Hematopoietic multipotent progenitor cell treated with erythropoietin and hydrocortisone succinate and interleukin-3 and kit ligand, for 17 days (in vitro differentiated cells): ENCODE measurements around the gene CD44.

Source experiments
- DNase-seq: peaks from one replicate; pipeline ENCODE4 v3.0.0-alpha.2; 2015; ENCODE audit warnings: low spot score

The CD44 gene

DNA sequence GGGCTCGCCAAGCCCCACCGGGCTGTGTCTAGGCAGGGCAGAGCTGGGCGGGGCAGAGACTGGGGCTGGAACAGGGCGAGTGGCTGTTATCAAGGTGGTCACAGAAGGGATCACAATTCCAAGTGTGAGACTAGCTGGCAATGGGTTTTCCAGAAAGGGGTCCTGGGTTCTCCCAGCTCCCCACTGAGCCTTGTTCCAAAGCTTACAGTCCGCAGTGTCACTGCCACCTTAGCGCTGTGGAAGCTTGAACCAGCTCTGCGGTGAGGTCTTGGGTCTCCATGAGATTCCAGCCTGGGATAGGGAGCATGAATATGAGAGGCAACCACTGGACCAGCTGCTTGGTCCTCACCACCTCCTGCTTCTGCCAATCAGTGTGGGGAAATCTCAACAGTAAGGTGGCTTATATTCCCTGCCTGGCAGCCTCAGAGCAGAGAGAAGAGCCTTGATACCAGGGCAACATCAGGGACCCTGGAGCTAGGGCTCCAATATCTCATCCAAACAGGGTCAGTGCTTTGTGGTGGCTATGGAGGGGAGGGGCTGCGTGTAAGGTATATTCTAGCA, 831 bp downstream of the CD44 start:
- no peak for DNase-seq

DNA sequence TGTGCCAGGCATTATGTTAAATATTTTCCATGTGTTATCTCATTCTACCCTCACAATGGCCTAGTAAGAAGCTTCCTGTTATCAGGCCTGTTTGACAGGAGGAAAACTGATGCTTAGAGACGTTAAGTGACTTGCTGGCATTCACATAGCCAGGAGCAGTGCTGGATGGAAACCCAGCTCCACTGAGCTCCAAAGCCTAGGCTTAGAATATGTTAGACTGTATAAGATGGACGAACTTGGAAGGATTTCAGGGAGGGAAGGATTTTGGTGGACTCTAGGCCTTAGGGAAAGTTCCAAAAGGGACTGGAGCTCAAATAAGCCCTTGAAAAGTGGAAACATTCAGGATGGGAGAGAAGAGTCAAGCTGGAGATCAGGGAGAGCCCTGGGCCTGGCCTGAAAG, 2.1 kb downstream of the CD44 start:
- no peak for DNase-seq

DNA sequence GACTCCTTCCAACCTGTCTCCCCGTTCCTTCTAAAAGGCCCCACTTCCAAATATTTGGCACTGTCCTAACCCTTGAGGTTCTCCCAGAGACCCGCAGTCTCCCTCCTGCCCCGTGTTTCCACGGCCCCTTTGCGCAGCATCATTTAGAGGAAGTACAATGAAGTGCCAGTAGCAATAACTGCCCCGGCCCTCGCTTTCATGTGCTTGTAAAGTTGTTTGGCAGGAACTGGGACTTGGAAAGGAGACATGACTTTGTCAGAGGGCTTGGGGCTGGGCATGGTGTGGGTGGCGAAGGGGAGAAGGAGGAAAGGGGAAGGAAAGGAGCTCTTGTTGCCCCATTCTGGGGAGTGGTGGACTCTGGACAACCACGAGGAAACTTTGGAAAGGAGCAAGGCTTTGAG, 2.6 kb downstream of the CD44 start:
- no peak for DNase-seq

DNA sequence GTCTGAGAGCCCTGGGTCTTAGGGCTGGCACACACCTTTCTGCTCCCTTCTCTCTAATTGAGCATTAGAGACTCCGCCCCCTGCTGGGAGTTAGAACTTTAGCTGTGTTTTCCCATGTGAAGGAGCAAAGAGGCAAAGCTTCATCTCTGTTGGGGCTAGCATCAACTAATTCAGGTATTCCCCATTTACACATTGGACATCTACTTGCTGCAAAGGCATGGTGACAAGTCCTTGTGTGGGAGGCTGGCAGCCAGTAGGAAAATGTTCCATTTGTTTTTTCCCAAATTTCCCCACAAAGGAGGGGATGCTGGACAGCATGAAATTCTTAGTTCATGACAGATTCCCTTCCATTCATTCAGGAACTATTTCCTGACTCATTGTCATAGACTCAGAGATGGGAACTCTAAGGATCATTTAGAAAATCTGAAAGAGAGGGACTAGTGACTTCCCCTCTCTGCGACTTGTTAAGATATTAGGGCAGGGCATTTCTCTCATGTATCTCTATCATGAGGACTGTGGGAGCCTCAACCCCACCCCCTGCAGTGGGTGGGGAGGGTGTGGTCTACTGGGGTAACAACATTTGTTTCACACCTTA, 3.6 kb downstream of the CD44 start:
- peak; percentile 54 for DNase-seq

DNA sequence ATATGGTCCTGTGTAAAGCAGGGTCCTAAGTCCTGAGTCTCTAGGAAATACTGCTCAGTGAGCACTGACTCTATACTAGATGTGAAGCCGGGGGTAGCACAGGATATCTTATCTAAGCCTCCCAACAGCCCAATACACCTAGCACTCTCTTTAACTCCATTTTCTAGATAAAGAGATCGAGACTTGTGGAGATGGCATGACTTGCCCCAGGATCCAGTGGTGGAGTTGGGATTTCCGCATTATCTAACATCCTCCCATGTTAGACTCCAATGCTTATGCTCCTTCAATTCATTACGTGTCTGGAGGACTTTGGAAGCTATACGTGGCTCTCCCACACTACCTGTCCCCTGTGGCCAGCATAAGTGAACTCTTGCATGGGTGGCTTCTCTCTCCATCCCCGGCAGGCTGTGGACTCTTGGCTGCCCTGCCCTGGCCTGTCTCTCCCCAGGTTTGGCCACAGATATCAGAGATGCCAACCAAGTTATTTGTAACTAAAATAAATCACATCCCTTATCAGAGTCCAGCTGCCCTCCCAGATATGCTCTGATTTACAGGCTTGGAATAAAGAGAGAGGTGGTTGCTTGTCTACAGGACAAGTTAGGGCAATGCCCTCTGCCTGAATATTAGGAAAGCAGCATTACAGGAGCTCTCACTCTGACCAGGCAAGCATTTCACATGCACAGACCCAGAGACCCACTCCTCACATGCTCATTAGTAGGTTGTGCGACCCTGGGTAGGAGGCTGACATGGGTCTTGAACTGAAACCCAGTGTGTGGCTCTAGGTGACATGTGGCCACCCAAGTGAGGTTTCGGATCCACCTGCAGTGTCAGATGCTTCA, 4.5 kb downstream of the CD44 start:
- no peak for DNase-seq

DNA sequence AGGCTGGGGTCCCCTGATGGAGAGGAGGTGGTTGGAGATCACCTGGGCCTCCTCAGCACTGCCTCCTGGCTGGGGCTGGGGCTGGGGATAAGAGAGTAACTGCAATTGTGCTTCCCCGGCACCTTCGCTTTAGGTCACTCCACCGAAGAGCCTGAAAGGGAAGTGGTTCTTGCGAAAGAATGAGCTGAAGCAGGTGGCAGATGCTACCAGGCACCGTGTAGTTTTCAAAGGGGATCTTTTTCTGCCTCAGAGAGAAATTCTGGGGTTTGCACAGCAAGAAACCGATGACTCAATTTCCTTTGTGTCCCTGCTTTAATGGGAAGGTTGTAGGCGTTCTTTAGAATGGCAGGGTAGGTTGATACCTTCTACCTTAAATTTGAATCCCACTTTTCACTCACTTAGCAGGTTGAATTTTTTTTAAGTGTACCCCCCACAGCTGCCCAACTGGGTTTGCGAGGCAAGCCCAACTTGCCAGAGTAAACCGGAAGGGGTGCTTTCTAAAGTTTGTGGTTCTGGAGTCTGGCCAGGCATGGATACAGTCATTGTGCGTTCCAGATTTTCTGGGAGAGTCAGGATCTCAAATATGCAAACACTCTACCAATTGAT, 5.3 kb downstream of the CD44 start:
- no peak for DNase-seq

DNA sequence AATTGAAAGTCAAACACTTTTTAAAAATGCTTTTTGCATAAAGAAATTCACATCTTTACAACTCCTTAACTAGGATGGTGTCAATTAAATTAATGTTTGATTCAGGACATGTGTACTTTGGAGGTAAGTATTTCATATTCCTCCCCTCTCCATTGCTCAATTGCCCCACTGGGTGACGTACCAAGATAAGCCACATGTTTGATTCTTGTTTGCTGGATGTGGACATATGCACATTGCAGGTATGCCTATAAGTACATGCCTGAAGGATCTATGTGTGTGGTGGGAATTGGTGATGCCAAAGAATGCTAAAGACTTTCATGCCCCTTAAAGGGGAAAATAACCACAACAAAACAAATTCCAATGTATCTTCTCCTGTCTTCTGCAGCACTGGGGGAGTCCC, 5.8 kb downstream of the CD44 start:
- no peak for DNase-seq

DNA sequence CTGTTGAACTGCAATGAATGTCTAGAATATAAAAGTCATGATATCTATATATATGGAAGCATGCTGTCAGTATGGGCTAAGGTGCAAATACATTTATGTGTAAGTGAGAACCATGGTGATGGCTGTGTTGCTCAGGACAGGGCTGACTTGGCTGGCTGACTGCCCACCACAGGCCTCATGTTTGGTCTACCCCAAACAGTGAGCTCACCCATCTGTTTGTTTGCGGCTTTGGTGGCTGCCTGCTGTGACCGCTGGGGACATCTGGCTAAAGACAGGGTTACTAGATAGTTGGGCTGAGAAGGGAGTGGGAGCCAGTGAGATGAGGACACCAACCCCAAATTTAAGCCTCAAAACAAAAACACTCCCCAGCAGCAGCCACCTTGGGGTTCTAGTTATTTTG, 6.3 kb downstream of the CD44 start:
- DNase-seq: no peak

DNA sequence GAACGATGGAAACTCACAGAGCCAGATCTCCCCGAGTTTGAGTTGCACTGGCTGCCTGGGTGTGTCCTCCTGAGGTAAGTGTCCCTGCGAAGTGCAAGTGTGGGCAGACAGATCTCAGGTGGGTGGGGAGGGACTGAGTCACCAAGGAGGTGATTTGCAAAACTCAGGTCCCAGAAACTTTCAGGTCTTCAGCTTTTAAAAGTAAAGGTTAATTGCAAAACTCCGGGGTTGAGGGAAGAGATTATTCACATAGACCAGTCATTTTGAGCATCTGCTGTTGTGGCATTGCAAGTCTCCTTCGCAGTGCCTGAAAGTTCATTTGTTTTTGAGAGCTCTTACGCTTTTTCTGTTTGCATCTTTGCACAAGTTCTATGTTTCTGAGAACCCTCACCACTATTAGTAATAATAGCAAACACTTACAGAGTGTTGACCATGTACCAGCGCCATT, 7.1 kb downstream of the CD44 start:
- no peak for DNase-seq

DNA sequence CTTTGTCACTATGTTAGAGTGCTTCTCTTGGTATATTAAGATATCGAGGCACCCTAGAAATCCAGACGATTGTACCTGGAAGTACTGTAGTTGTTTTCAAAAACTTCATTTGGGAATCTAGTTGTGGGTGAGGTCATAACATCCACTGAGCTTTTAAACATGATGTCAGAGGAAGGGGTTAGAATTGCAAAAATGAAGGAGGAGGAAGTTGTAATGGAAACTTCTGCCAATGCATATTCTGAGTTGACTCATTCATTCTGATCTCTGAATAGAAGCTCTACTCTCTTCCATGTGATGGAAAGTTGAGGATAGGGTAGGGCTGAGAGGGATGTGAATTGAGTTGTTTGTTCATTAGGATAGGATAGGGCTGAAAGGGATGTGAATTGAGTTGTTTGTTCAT, 7.7 kb downstream of the CD44 start:
- no peak for DNase-seq

DNA sequence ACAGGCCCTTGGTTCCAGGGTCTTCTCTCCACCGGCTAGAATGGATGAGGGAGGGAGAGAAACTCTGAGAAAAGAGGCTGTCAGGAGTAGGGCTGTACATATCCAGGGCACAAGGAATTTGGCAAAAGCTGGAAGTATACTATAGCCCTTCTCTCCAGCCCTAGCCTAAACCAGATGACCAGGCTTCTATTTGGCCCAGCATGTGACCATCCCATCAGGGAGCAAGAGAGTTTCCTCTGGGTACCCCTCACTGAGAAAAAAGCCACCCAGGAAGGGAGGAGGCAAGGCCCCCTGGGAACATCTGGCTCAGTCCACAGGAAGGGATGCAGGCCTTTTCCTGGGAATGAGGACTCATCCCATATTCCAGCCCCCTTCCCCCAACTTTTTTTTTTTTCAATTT, 8.3 kb downstream of the CD44 start:
- no peak for DNase-seq

DNA sequence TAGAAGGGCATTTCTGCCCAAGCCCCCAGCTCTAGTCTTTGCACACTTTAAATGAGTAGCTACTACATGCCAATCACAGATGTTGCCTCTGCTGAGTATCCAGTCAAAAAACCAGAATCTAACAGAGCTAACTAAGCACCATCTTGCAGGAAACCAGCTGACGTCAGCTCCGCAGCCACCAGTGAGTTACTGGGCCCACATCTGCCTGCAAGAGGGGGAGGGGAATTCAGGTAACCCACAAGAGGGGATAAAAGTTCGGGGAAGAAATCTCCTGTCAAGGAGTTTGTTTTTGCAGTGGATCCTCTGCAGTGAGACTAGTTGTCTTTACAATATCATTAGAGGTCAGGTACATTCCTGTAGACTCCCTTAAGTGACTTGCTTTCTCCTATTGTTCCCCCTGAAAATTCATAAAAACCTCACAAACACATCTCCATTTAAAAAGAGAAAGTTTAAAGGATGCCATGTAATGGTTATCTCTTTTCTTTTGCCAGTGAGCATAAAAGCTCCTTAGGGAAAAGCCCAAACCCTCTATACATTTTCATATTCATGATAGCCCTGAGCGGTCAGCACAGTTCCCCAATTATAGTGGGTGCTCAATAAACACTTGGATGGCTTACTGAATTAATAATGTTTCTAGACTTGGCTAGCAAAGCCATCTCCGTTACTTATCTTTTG, 9.3 kb downstream of the CD44 start:
- no peak for DNase-seq

DNA sequence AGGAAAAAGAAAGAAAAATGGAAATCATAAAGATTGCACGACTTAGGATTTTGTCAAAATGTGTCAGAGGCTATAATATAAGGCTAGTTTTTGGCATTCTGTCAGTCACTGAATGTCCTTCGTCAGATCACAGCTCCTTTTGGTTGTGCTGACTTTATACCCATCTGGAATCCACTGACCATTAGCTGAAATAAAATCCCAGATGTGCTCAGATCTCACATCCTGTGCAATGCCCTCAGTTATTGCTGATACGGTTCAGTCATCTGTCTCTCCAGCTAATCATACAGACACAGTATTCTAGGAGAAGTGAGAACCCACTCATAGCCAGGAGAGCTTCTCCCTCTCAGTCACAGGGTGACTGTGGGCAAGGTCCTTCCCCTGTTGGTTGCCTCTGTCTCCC, 11.5 kb downstream of the CD44 start:
- DNase-seq: no peak

DNA sequence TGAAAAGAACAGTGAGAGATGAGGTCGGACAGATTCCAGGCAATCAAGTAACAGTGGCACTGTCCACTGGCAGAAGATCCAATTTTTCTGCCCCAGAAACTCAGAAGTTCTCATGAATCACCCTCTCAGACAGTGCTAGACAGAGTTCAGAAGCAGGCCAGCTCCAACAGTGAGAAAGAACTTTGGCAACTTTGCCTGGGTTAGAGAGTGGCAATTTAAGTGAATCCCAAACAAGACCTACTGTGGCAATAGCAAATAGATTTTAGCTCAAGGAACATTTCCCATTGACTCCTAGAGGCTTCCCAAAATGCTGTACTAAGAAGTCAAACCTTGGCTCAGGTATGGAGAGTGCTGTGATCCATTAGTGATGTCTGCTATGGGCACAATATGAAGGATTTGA, 12.3 kb downstream of the CD44 start:
- DNase-seq: no peak

DNA sequence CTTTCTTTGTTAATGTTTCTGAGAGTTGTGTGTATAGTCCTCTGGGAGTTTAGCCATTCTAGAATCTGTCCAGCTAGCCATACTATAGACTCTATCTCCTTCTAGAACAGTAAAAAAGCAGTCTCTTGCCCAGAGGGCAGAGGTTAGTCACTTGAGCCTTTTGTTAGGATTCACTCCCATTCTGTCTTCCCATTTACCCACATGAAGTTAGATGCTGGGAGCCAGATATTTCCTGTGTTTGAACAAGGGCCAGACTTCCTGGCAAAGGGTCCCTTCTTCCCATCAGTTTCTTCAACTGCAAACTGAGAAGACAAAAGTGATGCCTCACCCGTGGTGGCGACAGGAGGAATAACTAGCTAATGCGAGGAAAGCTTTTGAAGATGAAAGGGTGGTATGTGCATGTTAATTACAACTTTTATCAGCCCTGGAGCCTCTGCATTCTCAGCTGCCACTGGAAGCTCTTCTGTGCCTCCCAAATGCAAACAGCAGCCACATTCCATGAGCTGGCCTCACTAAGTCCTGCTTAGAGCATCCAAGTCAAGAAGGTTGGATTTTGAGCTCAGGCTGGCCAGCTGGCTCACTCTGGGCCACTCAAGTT, 12.8 kb downstream of the CD44 start:
- no peak for DNase-seq

DNA sequence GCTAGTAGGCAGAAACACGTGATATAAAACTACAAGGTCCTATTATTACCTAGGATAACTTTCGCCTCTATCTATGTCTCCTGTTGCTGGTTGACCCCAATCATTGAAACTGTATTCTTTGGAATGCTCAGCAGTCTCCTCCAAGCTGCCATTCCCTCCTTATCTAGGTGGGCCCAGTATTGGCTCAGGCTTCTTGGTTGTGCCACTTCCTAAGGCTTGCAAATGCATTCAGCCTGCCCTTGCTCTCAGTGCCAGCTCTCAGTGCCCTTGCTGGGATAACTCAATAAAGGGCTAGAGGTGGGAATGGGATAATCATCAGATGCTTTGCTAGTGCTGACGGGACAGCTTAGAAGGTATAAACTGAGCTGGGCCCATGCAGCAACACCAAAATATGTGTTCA, 13.6 kb downstream of the CD44 start:
- DNase-seq: no peak

DNA sequence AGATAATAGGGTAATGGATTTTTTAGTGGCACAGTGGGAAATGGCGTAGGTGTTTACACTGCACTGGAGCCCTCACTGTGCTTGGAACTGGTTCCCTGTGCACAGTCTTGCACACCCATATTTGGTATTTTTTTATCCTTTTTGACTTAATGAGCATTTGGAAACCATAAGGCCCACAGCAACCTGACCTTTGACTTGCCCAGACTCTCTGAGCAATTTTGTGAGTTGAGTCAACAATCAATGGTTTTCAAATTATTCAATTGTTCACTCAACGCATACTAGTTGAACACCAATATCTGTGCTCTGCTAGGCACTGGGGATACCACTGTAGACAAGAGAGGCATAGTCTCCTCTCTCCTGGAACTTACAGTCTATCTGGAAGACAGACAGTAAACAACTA, 14.3 kb downstream of the CD44 start:
- no peak for DNase-seq

DNA sequence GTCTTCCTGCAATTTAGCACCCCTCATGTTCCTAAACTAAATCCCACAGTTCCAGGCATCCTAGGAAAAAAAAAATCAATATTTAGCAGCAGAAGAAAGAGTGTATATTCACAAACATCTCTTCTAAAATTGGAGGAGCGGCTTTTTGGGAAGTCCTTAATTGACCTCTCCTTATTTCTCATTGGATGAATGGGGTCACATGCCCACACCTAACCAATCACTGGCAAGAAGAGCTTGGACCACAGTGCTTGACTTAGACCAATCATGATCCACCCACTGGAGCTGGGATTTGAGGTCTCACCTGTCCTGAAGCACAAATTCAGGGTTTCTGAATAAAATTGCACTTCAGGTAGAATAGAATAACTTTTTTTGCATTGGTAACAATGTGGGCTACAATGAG, 16.0 kb downstream of the CD44 start:
- DNase-seq: no peak

DNA sequence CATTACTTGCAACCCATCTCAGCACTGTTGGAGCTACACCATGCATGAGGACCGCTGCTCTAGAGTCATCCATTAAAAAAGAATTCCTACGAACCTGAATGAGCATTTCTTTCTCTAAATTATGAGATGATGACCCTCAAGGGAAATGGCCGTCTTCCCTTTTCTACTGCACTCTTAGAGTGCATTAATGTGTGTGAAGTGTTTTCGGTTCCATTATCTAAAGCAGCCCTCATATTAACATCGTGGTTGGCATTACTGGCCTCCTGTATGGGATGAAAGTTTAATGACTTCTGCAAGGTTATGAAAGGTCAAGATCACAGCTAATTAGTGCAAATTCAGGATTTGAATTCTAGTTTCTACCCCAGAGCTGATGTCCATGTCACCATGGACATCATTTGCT, 16.7 kb downstream of the CD44 start:
- no peak for DNase-seq

DNA sequence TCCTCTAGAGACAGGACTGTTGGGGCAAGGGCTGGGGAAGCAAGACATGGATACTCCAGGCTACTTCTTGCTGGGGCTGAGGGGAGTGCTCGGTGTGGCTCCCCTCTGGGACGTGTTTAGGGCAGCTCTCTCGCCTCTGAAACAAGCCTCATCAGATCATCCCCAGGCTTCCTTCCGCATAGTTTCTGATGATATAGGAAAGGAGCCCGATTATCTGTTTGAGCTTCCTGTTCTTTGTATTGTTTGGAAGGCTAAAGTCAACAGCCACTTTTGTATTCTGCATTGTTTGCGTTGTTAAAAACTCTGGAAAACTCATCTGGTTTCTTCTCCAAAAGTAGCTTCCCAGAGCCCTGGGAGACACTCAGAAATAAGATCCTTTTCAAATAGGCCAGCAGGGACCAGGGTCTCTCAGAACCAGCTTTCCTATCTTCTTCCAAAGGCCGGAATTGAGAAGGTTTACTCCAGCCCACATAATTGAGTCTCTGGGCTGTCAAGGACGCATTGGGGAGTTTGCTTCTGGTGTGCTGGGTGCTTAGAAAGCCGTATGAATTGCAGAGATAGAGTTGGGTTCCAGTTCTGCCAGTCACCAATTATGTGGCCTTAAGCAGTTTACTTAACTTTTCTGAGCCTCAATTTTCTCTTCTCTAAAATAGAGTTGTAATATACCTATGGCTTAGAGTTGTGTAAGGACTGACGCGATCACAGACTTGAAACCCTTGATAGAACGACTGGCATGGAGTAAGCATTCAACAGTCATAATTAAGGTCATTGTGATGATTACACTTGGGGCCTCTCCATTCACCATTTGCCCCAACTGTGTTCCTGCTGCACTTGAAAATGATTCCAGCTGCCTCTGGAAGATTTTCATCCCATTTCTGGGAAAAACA, 19.1 kb downstream of the CD44 start:
- DNase-seq: no peak
